ENCODE data around the gene KIF5C. TPM values are rescaled to one million over a fixed set of nuclear protein-coding genes. Genes with fewer than 3 reads are reported as not detected.

The KIF5C gene
- total RNA-seq, 4 donors from 2014 or later, result 0.77 to 11.0 (median 1.9) TPM

DNA sequence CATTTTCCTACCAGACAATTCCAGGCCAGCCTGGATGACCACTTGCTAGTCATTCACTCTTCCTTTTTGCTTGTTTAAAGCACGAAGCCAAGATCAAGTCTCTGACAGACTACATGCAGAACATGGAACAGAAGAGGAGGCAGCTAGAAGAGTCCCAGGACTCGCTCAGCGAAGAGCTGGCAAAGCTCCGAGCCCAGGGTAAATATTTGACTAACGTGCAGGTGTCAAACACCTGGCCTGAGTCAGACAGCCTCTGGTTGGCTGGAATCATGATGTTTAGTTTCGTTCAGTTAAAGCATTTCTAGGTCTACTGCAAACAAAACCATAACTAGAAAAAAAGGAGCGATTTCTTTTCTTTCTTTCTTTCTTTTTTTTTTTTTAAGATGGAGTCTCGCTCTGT, 119.3 kb downstream of the KIF5C start:
- no peaks in the 10 kb centered on the region for H3K4me1 ChIP-seq
- no peak overlapping the region for H3K27ac ChIP-seq
- no peaks in the 10 kb centered on the region for H3K36me3 ChIP-seq
- H3K4me3 ChIP-seq, result no peak overlapping the region
- intact Hi-C loops (cut with DNase I; ENCODE audit: low total_unique reads), result no loop called here
- no peaks in the 10 kb centered on the region for H3K9me3 ChIP-seq
- no peaks in the 10 kb centered on the region for H3K27me3 ChIP-seq
- no peak for DNase-seq
- TF ChIP-seq, protein P1, sequence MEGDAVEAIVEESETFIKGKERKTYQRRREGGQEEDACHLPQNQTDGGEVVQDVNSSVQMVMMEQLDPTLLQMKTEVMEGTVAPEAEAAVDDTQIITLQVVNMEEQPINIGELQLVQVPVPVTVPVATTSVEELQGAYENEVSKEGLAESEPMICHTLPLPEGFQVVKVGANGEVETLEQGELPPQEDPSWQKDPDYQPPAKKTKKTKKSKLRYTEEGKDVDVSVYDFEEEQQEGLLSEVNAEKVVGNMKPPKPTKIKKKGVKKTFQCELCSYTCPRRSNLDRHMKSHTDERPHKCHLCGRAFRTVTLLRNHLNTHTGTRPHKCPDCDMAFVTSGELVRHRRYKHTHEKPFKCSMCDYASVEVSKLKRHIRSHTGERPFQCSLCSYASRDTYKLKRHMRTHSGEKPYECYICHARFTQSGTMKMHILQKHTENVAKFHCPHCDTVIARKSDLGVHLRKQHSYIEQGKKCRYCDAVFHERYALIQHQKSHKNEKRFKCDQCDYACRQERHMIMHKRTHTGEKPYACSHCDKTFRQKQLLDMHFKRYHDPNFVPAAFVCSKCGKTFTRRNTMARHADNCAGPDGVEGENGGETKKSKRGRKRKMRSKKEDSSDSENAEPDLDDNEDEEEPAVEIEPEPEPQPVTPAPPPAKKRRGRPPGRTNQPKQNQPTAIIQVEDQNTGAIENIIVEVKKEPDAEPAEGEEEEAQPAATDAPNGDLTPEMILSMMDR (IDR thresholded peaks at IDR 0.05), result no peak
- no peak for TF ChIP-seq POLR2A (IDR thresholded peaks at IDR 0.05)

DNA sequence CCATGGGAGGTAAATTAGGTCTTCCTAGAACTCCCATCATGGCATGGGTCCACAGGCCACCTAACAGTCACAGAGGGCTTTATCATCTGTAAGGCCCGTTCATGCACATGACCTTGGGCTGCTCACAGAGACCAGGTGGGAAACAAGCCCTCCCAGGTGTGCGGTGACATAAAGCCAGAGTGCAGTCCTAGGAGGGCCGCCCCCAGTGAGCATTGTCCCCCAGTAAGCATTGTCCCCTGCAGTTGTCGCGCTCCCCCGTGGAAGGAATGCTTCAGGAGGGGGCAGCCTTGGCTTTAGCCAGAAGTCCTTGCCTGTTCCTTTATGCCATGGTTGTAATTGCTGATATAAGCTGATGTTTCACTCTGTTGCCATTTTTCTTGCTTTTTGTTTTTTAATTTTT, 121.8 kb downstream of the KIF5C start:
- no peaks in the 10 kb centered on the region for H3K4me1 ChIP-seq
- H3K27me3 ChIP-seq, result no peaks in the 10 kb centered on the region
- H3K36me3 ChIP-seq, result no peaks in the 10 kb centered on the region
- DNase-seq, result no peak
- intact Hi-C loops (cut with DNase I; ENCODE audit: low total_unique reads), result no loop called here
- TF ChIP-seq POLR2A (IDR thresholded peaks at IDR 0.05), result no peak
- TF ChIP-seq, protein P1 (IDR thresholded peaks at IDR 0.05), result no peak
- no peak overlapping the region for H3K27ac ChIP-seq
- no peak overlapping the region for H3K4me3 ChIP-seq
- no peaks in the 10 kb centered on the region for H3K9me3 ChIP-seq

DNA sequence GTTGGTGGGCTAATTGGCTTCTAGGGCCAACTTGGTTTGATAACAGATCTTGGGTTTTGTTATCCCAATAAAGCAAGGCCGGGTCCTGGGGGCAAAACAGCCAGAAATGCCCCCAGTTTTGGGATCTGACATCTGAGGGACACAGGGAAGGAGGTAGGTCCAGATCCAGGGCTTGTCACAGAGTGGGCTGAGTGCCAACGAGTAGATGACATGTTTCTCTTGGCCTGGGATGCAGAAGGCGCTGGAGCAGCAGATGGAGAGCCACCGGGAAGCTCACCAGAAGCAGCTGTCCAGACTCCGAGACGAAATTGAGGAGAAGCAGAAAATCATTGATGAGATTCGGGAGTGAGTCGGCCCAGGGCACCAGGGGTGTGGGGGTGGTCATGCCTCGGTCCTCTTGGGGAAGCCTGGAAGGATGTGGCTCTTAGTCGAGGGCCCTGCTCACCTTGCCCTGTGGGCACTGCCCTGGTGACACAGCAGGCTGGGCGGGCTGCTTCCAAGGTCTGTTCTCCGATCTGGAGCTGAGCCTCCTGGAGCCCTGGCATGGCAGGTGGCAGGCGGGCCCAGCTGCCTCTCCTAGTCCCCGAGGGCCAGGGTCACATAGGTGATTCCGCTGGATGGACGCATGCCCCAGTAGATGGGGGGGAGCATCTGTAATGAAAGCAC, 123.3 kb downstream of the KIF5C start:
- Histone ChIP-seq H3K9me3 (no peaks in the 10 kb centered on the region), H3K4me3 (no peak overlapping the region), H3K36me3 (no peaks in the 10 kb centered on the region), H3K4me1 (no peaks in the 10 kb centered on the region), H3K27ac (no peak overlapping the region), H3K27me3 (no peaks in the 10 kb centered on the region)
- intact Hi-C loops (cut with DNase I; ENCODE audit: low total_unique reads), result no loop called here
- DNase-seq, result no peak
- TF ChIP-seq, protein P1 (IDR thresholded peaks at IDR 0.05), result no peak
- no peak for TF ChIP-seq POLR2A (IDR thresholded peaks at IDR 0.05)

DNA sequence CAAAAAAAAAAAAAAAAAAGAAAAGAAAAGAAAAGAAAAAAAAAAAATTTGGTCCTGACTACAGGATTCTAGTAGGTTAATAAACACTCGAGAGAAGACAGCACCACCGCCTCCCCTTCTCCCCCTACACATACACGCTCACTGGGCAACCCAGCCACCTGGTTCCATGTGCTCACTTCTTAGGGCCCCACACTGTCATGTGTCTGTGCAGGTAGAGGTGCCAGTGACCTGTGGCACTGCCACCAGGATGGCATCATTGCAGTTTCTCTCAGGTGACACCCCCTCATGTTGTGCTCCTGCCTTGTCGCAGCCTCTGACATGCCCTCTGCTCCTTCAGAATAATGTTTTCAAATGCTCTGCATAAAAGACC, 123.8 kb downstream of the KIF5C start:
- Histone ChIP-seq H3K4me1 (no peaks in the 10 kb centered on the region), H3K4me3 (no peak overlapping the region), H3K36me3 (no peaks in the 10 kb centered on the region), H3K27ac (no peak overlapping the region), H3K27me3 (no peaks in the 10 kb centered on the region), H3K9me3 (no peaks in the 10 kb centered on the region)
- TF ChIP-seq POLR2A (IDR thresholded peaks at IDR 0.05), result no peak
- TF ChIP-seq, protein P1 (IDR thresholded peaks at IDR 0.05), result no peak
- no peak for DNase-seq
- intact Hi-C loops (cut with DNase I; ENCODE audit: low total_unique reads), result no loop called here

DNA sequence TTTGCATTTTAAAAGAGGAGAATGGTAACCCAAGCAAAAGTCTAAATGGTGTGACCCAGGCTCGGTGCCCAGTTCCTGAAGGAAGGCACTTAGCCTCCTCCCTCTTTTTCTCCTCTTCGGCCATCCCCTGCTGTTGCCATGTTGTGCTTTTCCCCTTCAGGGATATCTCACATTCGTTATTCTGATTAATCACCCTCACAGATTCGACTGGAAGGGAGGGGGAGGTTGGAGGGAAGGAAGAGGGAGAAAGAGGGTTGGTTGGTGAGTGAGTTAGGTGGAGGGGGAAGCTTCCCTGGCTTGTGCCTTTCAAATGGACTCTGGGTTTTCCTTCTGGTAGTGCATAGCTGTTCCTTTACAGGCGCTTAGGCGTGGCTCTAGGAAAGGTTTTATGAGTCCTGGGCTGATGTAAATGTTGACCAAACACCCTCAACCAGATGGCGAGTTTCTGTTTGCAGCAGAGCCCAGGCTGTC, 124.5 kb downstream of the KIF5C start:
- Histone ChIP-seq H3K27ac (no peak overlapping the region), H3K4me1 (no peaks in the 10 kb centered on the region), H3K9me3 (no peaks in the 10 kb centered on the region), H3K36me3 (no peaks in the 10 kb centered on the region), H3K4me3 (no peak overlapping the region), H3K27me3 (no peaks in the 10 kb centered on the region)
- no peak for DNase-seq
- TF ChIP-seq, protein P1 (IDR thresholded peaks at IDR 0.05), result no peak
- TF ChIP-seq POLR2A (IDR thresholded peaks at IDR 0.05), result no peak
- intact Hi-C loops (cut with DNase I; ENCODE audit: low total_unique reads), result no loop called here
